Small intestine (tissue), 7 donors: ENCODE measurements around the gene LMO7. TPM values are rescaled to one million over a fixed set of nuclear protein-coding genes. Genes with fewer than 3 reads are reported as not detected.

Source experiments
- DNase-seq, 2 donors: peaks; one replicate each; pipeline versions ENCODE4 v3.0.0 to v3.0.0-alpha.2; 2013
- FAIRE-seq: peaks from 2 replicates; lab custom pipeline; 2012; peaks lifted over from hg19 to GRCh38; lab: Jason Lieb, UNC
- H3K27ac ChIP-seq, 3 donors: one replicate each; pipeline ENCODE4 v1.5.1; 2013; ENCODE audit warnings: low read length in 2 of 3, mild to moderate bottlenecking in 2 of 3, control low read depth in 1 of 3, inconsistent platforms in 1 of 3, low read depth in 1 of 3, moderate library complexity in 1 of 3
- H3K27me3 ChIP-seq, 3 donors: one replicate each; pipeline ENCODE4 v1.6.1; 2013; ENCODE audit warnings: low read length in 3 of 3, inconsistent platforms in 1 of 3; ENCODE audit not compliant: control insufficient read depth in 3 of 3, insufficient read depth in 3 of 3
- H3K36me3 ChIP-seq, 3 donors: one replicate each; pipeline ENCODE4 v1.6.1; 2013; ENCODE audit warnings: low read length in 3 of 3, inconsistent platforms in 1 of 3, low read depth in 1 of 3, mild to moderate bottlenecking in 1 of 3, moderate library complexity in 1 of 3; ENCODE audit not compliant: control insufficient read depth in 3 of 3, insufficient read depth in 2 of 3
- H3K4me1 ChIP-seq, 3 donors: one replicate each; pipeline ENCODE4 v1.6.1; 2013; ENCODE audit warnings: low read length in 2 of 3, inconsistent platforms in 1 of 3, low read depth in 1 of 3, mild to moderate bottlenecking in 1 of 3, moderate library complexity in 1 of 3; ENCODE audit not compliant: control insufficient read depth in 3 of 3, insufficient read depth in 2 of 3
- H3K4me3 ChIP-seq, 3 donors: one replicate each; pipeline ENCODE4 v1.5.1; 2013; ENCODE audit warnings: low read length in 3 of 3, control low read depth in 1 of 3, inconsistent platforms in 1 of 3, low read depth in 1 of 3, mild to moderate bottlenecking in 1 of 3, moderate library complexity in 1 of 3
- H3K9me3 ChIP-seq, 2 donors: one replicate each; pipeline ENCODE4 v1.6.1; 2013; ENCODE audit warnings: low read depth in 1 of 2, low read length in 1 of 2; ENCODE audit not compliant: control insufficient read depth in 2 of 2, insufficient read depth in 1 of 2
- WGBS, 3 donors: extraction: QIAGEN DNeasy Blood & Tissue Kit; methylation state at CpG; one replicate each; pipeline ENCODE4 v1.1.7; 2013; 5-methylcytosine and 5-hydroxymethylcytosine counted together
- polyA plus RNA-seq, 4 donors: library from polyadenylated mRNA; stranded (reverse) in 3 of 4; unstranded in 1 of 4; fragments of 200-250 nt in 3 of 4; fragments of 120-200 nt in 1 of 4; gene quantifications; one replicate each; pipeline versions ENCODE4 v1.2.1 to v1.2.3, GENCODE V29; 2013
- donor health status: healthy with polysubstance abuse.
- donor health status: control.
- donor health status: control.
- donor health status: Bipolar disorder and iron deficiency.
- donor health status: healthy.

Gene LMO7
- polyA plus RNA-seq, 4 donors: 31.0 to 136 (median 84.3) TPM

DNA sequence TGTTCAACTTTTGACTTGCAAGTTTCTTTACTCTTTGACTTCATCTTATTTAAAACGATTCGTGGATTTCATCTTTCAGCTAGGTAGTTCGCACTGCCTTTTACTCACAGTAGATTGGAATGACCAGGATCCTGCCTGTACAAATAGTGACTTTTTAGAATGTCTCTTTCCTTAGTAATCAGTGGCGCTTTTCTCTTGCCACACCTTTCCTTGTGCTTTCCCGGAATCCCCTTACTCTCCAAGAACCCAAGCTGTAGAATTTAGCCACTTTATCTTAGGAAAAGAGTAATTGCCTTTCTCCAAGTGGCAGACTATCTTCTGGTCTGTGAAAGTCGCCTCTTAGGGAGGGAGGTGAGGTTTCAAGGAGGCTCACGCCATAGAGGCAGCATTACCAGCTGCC, 123.4 kb downstream of the LMO7 start:
- WGBS, 3 donors: 56 to 78% (median 77%) methylated on average over 7 of the region's 7 CpGs
- peak overlapping the region; percentile 53 to 88 (median 86) for H3K27ac ChIP-seq
- H3K36me3 ChIP-seq: no peaks in the 10 kb centered on the region
- no peaks in the 10 kb centered on the region for H3K9me3 ChIP-seq
- FAIRE-seq: no peak
- peak overlapping the region in 1 of 3 donors; percentile 1 for H3K4me3 ChIP-seq
- peaks cover 0 to 10% (median 0%) of the 10 kb centered on the region in 3 donors for H3K4me1 ChIP-seq
- H3K27me3 ChIP-seq: no peaks in the 10 kb centered on the region
- DNase-seq: no peak

DNA sequence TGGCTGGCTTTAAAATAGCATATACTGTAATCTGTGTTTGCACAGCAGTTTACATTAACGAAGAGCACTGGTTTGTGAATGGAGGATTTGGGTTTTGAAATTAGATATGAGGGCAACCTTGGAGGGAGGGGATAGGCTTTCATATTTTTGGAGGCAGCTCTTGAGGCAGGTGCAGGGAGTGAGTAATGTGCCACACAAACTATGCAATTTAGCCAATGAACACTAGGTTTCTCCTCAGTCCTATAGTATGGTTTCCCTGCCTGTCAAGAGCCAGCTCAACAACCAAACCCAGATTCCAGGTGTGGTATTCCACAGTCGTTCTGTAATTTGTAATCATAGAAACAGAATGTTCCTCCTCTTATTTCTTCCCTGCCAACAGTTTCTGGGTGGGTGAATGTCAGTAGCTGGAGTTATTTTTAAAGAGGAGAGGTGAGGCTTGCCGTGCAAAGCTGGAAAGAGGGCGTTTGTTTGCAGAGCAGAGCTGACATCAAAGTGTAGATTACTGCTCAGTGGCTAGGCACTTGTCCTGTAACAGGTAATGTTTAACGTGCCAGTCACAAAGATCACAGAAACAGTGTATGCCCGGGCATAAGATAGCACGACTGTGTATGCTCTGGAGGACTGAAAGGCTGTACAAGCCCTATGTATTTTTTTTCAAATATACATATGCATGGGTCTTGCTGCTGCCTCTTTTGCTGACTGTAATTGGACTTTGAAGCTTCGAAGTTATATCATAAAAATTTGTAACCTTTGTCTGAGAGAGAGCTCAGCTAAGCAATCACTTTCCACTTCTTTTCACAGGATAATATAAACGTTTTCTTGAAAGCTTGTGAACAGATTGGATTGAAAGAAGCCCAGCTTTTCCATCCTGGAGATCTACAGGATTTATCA, 124.2 kb downstream of the LMO7 start:
- no peak for FAIRE-seq
- Histone ChIP-seq H3K9me3 (no peaks in the 10 kb centered on the region), H3K27ac (peak overlapping the region; percentile 53 to 88 (median 86)), H3K4me1 (peaks cover 0 to 11% (median 0%) of the 10 kb centered on the region in 3 donors), H3K4me3 (peak overlapping the region in 2 of 3 donors; percentile 61 to 67), H3K36me3 (no peaks in the 10 kb centered on the region), H3K27me3 (no peaks in the 10 kb centered on the region)
- DNase-seq: peak; percentile 93 to 98
- 5 to 37% (median 14%) methylated on average over 9 of the region's 9 CpGs for WGBS, 3 donors

DNA sequence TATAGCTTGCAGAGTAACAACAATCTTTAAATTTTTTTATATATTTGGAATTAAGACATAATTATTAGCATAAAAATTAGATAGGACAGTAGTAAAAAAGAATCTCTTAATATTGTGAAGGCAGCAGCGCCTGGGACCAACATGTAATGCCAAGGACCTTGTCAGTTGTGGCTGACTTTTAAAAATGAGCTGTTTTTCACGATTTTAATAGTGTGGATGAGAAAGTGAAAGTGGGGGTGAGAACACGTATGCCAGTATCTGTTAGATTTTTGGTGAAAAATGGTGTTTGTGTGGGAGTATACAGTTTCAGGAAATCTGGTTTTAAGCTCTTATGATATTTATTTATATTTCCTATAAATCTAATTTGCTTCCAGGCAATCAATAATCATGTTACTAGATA, 125.2 kb downstream of the LMO7 start:
- peak overlapping the region; percentile 82 to 88 (median 86) for H3K27ac ChIP-seq
- no peaks in the 10 kb centered on the region for H3K27me3 ChIP-seq
- peaks cover 0 to 19% (median 0%) of the 10 kb centered on the region in 3 donors for H3K4me1 ChIP-seq
- no peaks in the 10 kb centered on the region for H3K9me3 ChIP-seq
- no peak for DNase-seq
- peaks cover 0 to 2% (median 0%) of the 10 kb centered on the region in 3 donors for H3K36me3 ChIP-seq
- H3K4me3 ChIP-seq: peak overlapping the region; percentile 19 to 67 (median 61)
- 5 to 21% (median 10%) methylated on average over 3 of the region's 3 CpGs for WGBS, 3 donors
- FAIRE-seq: no peak

DNA sequence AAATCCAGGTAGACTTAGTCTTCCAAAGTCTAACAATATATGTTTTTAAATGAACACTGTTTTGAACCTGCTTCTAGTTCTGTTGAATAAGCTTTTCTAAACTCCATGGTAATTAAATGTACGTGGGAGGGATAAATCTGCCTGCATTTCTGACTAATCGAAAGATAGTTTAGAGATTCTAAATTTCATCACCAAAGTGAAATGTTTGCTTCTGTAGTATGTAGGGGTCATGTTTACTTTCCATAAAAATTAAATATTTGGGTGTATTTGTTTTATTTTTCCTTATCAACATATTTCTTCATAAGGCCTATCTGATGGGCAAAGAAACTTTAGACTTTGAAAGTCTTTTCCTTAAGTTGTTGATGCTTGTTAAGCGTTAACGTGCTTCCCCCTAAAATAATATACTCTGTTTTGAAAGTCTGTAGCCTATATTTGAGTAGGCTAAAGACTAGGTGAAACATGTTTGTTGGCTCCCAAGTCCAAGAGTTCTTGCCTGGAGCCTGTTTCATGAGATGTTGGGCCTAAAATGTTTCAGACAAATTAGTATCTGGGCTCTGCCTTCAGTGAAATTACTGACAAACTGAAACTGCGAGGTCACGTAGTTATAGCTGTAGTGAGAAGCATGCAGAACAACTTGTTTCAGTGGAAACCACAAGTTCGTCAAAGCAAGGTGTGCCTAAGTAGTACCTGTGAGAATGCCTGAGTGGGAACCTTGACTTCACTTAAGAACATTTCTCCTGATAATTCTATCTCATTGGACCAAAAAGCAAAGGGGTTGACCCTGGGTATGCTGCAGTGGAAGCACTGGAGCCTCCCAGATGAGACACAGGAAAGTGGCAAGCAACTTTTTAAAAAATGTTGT, 126.2 kb downstream of the LMO7 start:
- no peaks in the 10 kb centered on the region for H3K27me3 ChIP-seq
- H3K27ac ChIP-seq: peak overlapping the region; percentile 83 to 89 (median 86)
- peak overlapping the region in 2 of 3 donors; percentile 61 to 76 for H3K4me3 ChIP-seq
- H3K4me1 ChIP-seq: peaks cover 0 to 24% (median 0%) of the 10 kb centered on the region in 3 donors
- peaks cover 0 to 2% (median 0%) of the 10 kb centered on the region in 3 donors for H3K36me3 ChIP-seq
- WGBS, 3 donors: 4 to 31% (median 10%) methylated on average over 7 of the region's 7 CpGs
- no peaks in the 10 kb centered on the region for H3K9me3 ChIP-seq
- FAIRE-seq (no peak), DNase-seq (peak; percentile 71 to 73)

DNA sequence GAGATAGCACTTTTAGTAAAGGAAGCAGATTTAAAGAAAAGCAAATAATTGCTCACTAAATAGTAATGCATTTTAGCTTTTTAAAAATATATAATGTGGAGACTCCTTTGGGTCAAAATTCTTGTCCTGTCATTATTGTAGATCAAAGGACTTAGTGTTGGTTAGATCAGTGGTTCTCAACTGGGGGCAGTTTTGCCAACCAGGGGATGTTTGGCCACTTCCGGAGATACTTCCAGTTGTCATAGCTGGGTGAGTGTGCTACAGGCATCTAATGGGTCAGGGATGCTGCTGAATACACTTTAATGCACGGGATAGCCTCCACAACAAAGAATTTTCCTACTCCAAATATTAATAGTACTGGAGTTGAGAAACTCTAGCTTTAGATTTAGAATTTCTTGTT, 126.8 kb downstream of the LMO7 start:
- H3K27me3 ChIP-seq: no peaks in the 10 kb centered on the region
- peak overlapping the region in 2 of 3 donors; percentile 61 to 76 for H3K4me3 ChIP-seq
- peak overlapping the region; percentile 83 to 89 (median 86) for H3K27ac ChIP-seq
- H3K4me1 ChIP-seq: peaks cover 0 to 24% (median 0%) of the 10 kb centered on the region in 3 donors
- H3K9me3 ChIP-seq: no peaks in the 10 kb centered on the region
- FAIRE-seq (no peak), DNase-seq (no peak)
- peaks cover 0 to 2% (median 0%) of the 10 kb centered on the region in 3 donors for H3K36me3 ChIP-seq
- WGBS, 3 donors: 19 to 60% (median 40%) methylated on average over 2 of the region's 2 CpGs

DNA sequence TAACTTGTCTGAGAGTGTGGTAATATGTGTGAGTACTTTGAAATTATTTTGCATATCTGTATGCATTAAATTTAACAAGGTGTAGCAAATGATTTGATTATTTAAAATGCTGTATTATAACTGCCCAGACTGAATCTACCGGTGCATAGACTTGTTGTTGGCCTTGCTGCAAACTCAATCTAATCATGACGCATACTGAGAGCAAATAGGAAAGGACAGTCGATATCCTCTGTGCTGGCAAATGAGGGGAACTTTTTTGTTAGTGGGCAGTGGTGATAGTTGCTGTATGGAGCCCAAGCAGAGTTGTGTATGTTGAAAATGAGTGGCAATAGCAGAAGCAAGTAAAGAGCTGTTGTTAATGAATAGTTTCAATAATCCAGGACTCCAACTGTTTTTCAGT, 127.4 kb downstream of the LMO7 start:
- no peak for DNase-seq
- Histone ChIP-seq H3K4me3 (peak overlapping the region in 2 of 3 donors; percentile 61 to 76), H3K9me3 (no peaks in the 10 kb centered on the region), H3K36me3 (peaks cover 0 to 2% (median 0%) of the 10 kb centered on the region in 3 donors), H3K27ac (peak overlapping the region in 2 of 3 donors; percentile 49 to 86), H3K27me3 (no peaks in the 10 kb centered on the region), H3K4me1 (peaks cover 0 to 24% (median 0%) of the 10 kb centered on the region in 3 donors)
- no peak for FAIRE-seq
- 7 to 69% (median 30%) methylated on average over 3 of the region's 3 CpGs for WGBS, 3 donors

DNA sequence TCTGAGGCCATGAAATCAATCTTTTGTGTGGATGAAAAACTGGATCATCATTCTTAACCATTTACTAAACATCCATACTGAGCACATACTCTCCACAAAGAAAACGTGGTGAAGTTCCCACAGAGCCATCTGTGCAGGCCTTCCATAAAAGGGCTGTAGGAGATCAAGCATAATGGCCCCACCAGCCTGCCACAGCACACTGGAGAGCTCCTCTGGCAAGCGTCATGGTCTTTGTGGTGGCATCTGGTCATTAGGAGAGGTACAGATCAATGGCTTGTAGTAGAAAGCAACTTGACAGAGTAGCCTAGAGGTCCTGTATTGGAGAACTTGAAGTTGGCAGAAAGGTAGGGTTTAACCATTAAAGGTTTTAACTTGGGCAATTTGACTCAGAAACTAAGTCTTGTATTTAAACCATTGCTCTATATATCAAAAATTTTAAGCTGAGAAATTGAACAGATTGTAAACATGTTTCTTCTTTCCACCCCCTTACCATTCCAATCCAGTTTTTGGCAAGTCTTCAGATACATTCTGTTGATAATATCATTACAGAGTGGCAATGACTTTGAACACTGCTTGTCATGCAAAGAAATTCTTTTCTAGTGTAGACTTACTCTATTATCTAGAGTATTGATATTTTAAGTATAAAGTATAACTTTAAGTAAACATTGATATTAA, 128.3 kb downstream of the LMO7 start:
- H3K9me3 ChIP-seq: no peaks in the 10 kb centered on the region
- peaks cover 0 to 22% (median 0%) of the 10 kb centered on the region in 3 donors for H3K4me1 ChIP-seq
- peaks cover 0 to 2% (median 0%) of the 10 kb centered on the region in 3 donors for H3K36me3 ChIP-seq
- WGBS, 3 donors: 13 to 67% (median 47%) methylated on average over 2 of the region's 2 CpGs
- DNase-seq (peak in 1 of 2 donors; percentile 40), FAIRE-seq (no peak)
- H3K27me3 ChIP-seq: no peaks in the 10 kb centered on the region
- peak overlapping the region in 2 of 3 donors; percentile 14 to 58 for H3K4me3 ChIP-seq
- H3K27ac ChIP-seq: peak overlapping the region; percentile 10 to 44 (median 34)
